Measurements from ENCODE around the gene KANSL1. TPM values are rescaled to one million over a fixed set of nuclear protein-coding genes. Genes with fewer than 3 reads are reported as not detected.

The KANSL1 gene
- total RNA-seq, 4 donors from 2014 or later: 80.3 to 201 (median 146) TPM

DNA sequence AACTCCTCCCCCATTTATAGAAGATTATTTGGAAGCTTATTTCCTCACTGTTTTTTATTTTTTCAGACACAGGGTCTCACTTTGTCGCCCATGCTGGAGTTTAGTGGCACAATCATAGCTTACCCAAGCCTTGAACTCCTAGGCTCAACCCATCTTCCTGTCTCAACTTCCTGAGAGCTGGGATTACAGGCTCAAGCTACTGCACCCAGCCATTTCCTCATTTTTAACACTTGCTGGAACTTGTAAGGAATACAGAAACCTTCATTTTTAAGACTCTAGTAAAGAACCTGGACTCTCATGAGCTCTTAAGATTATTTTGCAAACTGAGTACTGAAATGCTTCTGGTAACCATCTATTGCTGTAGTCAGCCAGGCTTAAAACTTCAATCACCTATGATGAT lies 29.9 kb downstream of the KANSL1 start:
- Histone ChIP-seq H3K4me3 (no peak overlapping the region), H3K9me3 (no peaks in the 10 kb centered on the region), H3K27ac (peak overlapping the region in 2 of 4 donors; percentile 12 to 61), H3K4me1 (peaks cover 46 to 84% (median 69%) of the 10 kb centered on the region in 4 donors), H3K36me3 (no peaks in the 10 kb centered on the region), H3K27me3 (no peaks in the 10 kb centered on the region)
- WGBS, 2 donors (ENCODE audit: low coverage in 1 of 2): 67 to 87% methylated on average over 1 of the region's 1 CpG
- intact Hi-C loops (cut with DNase I; ENCODE audit: low total_unique reads) (no loop called here), in situ Hi-C loops (cut with MboI; ENCODE audit: low pct_ligation_motif_present in 1 of 4, low pct_unique_long_range_greater_than_20kb in 1 of 4, low sequenced_read_pairs in 3 of 4) (no loop called here)
- no peak for TF ChIP-seq POLR2AphosphoS5 (IDR thresholded peaks at IDR 0.05)
- no peak for TF ChIP-seq EP300 (IDR thresholded peaks at IDR 0.05; ENCODE audit: low read depth)
- TF ChIP-seq, protein P1, sequence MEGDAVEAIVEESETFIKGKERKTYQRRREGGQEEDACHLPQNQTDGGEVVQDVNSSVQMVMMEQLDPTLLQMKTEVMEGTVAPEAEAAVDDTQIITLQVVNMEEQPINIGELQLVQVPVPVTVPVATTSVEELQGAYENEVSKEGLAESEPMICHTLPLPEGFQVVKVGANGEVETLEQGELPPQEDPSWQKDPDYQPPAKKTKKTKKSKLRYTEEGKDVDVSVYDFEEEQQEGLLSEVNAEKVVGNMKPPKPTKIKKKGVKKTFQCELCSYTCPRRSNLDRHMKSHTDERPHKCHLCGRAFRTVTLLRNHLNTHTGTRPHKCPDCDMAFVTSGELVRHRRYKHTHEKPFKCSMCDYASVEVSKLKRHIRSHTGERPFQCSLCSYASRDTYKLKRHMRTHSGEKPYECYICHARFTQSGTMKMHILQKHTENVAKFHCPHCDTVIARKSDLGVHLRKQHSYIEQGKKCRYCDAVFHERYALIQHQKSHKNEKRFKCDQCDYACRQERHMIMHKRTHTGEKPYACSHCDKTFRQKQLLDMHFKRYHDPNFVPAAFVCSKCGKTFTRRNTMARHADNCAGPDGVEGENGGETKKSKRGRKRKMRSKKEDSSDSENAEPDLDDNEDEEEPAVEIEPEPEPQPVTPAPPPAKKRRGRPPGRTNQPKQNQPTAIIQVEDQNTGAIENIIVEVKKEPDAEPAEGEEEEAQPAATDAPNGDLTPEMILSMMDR (IDR thresholded peaks at IDR 0.05): no peak
- TF ChIP-seq POLR2A (IDR thresholded peaks at IDR 0.05): no peak
- no peak for DNase-seq

DNA sequence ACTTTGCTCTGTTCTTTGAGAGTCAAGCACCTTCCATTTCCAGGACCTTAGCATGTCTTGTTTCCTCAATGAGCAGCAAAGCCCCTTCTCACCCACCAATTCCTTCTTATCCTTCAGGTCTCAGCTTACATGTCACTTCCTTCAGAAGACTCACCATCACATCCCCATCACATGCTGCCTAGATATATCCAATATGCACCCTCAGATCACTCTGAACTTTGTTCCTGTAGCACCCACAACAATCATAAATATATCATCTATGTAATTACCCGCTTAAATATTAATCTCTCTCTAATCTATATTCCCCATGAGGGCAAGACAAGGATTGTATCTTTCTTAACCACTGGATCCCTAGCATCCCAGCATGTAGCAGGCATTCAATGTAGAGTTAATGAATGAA lies 30.4 kb downstream of the KANSL1 start:
- TF ChIP-seq EP300 (IDR thresholded peaks at IDR 0.05; ENCODE audit: low read depth) (no peak), POLR2A (IDR thresholded peaks at IDR 0.05) (no peak), POLR2AphosphoS5 (IDR thresholded peaks at IDR 0.05) (no peak)
- TF ChIP-seq, protein P1 (IDR thresholded peaks at IDR 0.05): no peak
- intact Hi-C loops (cut with DNase I; ENCODE audit: low total_unique reads) (no loop called here), in situ Hi-C loops (cut with MboI; ENCODE audit: low pct_ligation_motif_present in 1 of 4, low pct_unique_long_range_greater_than_20kb in 1 of 4, low sequenced_read_pairs in 3 of 4) (no loop called here)
- Histone ChIP-seq H3K27ac (no peak overlapping the region), H3K4me1 (peaks cover 45 to 85% (median 65%) of the 10 kb centered on the region in 4 donors), H3K9me3 (no peaks in the 10 kb centered on the region), H3K27me3 (no peaks in the 10 kb centered on the region), H3K36me3 (no peaks in the 10 kb centered on the region), H3K4me3 (no peak overlapping the region)
- 0 to 2% methylated on average over 1 of the region's 1 CpG for WGBS, 2 donors (ENCODE audit: low coverage in 1 of 2)
- no peak for DNase-seq

DNA sequence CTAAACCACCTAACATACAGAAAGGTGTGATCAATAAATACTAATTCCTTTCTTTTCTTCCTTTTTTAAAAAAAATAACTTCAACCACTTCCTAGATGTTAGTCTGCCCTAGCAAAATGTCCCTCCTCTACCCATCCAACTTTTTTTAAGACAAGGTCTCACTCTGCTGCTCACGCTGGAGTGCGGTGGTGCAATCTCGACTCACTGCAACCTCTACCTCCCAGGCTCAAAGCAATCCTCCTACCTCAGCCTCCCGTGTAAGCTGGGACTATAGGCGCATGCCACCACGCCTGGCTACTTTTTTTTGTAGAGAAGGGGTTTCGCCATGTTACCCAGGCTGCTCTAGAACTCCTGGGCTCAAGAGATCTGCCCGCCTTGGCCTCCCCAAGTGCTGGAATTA lies 33.1 kb downstream of the KANSL1 start:
- TF ChIP-seq POLR2A (IDR thresholded peaks at IDR 0.05) (no peak), POLR2AphosphoS5 (IDR thresholded peaks at IDR 0.05) (no peak), EP300 (IDR thresholded peaks at IDR 0.05; ENCODE audit: low read depth) (no peak)
- TF ChIP-seq, protein P1 (IDR thresholded peaks at IDR 0.05): no peak
- H3K4me1 ChIP-seq: peaks cover 35 to 89% (median 63%) of the 10 kb centered on the region in 4 donors
- H3K4me3 ChIP-seq: no peak overlapping the region
- peak overlapping the region in 1 of 4 donors; percentile 18 for H3K27ac ChIP-seq
- H3K9me3 ChIP-seq: no peaks in the 10 kb centered on the region
- 97% methylated on average over 8 of the region's 8 CpGs for WGBS, 2 donors (ENCODE audit: low coverage in 1 of 2)
- H3K27me3 ChIP-seq: no peaks in the 10 kb centered on the region
- no peaks in the 10 kb centered on the region for H3K36me3 ChIP-seq
- in situ Hi-C loops (cut with MboI; ENCODE audit: low pct_ligation_motif_present in 1 of 4, low pct_unique_long_range_greater_than_20kb in 1 of 4, low sequenced_read_pairs in 3 of 4) (no loop called here), intact Hi-C loops (cut with DNase I; ENCODE audit: low total_unique reads) (no loop called here)
- no peak for DNase-seq

DNA sequence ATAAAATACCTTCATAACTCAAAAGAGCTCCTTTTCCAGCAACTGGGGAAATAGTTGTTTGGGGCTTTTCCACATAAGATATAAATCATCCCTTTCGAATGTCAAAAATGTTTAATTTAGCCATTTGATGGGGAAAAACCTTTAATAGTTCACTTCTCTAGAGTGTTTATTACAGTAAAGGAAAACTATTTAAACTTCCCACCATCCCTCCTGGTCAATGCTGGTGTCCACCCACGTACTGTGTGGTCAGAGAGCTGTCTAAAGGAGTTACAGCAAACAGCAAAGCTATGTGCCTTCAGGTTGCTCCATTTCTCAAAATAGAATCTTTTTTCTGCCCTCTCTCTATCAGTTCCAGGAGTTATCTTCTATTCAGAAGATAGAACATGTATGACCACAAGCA lies 33.5 kb downstream of the KANSL1 start:
- Histone ChIP-seq H3K4me3 (no peak overlapping the region), H3K27me3 (no peaks in the 10 kb centered on the region), H3K36me3 (no peaks in the 10 kb centered on the region), H3K27ac (peak overlapping the region in 2 of 4 donors; percentile 4 to 18), H3K4me1 (peaks cover 37 to 89% (median 59%) of the 10 kb centered on the region in 4 donors), H3K9me3 (no peaks in the 10 kb centered on the region)
- intact Hi-C loops (cut with DNase I; ENCODE audit: low total_unique reads) (no loop called here), in situ Hi-C loops (cut with MboI; ENCODE audit: low pct_ligation_motif_present in 1 of 4, low pct_unique_long_range_greater_than_20kb in 1 of 4, low sequenced_read_pairs in 3 of 4) (no loop called here)
- DNase-seq: no peak
- 58 to 61% methylated on average over 2 of the region's 2 CpGs for WGBS, 2 donors (ENCODE audit: low coverage in 1 of 2)
- TF ChIP-seq, protein P1 (IDR thresholded peaks at IDR 0.05): no peak
- TF ChIP-seq EP300 (IDR thresholded peaks at IDR 0.05; ENCODE audit: low read depth): no peak
- no peak for TF ChIP-seq POLR2A (IDR thresholded peaks at IDR 0.05)
- no peak for TF ChIP-seq POLR2AphosphoS5 (IDR thresholded peaks at IDR 0.05)

Measured in transverse colon (tissue), 4 donors.